ENCODE data around the gene DNAJC19. TPM values are rescaled to one million over a fixed set of nuclear protein-coding genes. Genes with fewer than 3 reads are reported as not detected.

Gene DNAJC19
- polyA plus RNA-seq = 249 and 268 TPM in 2 replicates

GRCh38 chr3:180989291-180990163 is at the start of gene DNAJC19:
DNAJC19 (minus strand) TSS chr3:180989736; CDS start chr3:180989602, 134 bp downstream.

Other genes with a start within 250 kb of the DNAJC19 start
- 83.7 and 101 TPM in 2 replicates for gene FXR1, start 77.1 kb downstream of the DNAJC19 start, polyA plus RNA-seq

All from Purkinje cell (primary cell).